ENCODE results near the gene ANO4.

Gene ANO4

GRCh38 chr12:101050631-101051030 is 256.1 kb downstream of the ANO4 start:
- Histone ChIP-seq H3K27me3 (ENCODE audit: insufficient read depth, low read depth) (no peaks in the 10 kb centered on the region), H3K27ac (no peak overlapping the region)
- no peak for TF ChIP-seq CTCF (conservative IDR thresholded peaks at IDR 0.05; ENCODE audit: low read depth, low read length)

GRCh38 chr12:101051151-101051550 is 256.6 kb downstream of the ANO4 start:
- no peaks in the 10 kb centered on the region for H3K36me3 ChIP-seq (ENCODE audit: insufficient read depth)
- H3K4me1 ChIP-seq (ENCODE audit: low read depth, poor library complexity, severe bottlenecking): no peaks in the 10 kb centered on the region
- H4K20me1 ChIP-seq (ENCODE audit: insufficient read depth): no peaks in the 10 kb centered on the region
- H3K27ac ChIP-seq: no peak overlapping the region
- no peak overlapping the region for H3K9ac ChIP-seq
- H3K27me3 ChIP-seq (ENCODE audit: insufficient read depth, low read depth): no peaks in the 10 kb centered on the region
- no peak overlapping the region for H2AFZ ChIP-seq (ENCODE audit: low read depth)
- H3K4me3 ChIP-seq (IDR thresholded peaks at IDR 0.05; ENCODE audit: insufficient read depth, low read depth, low read length): no peak overlapping the region
- no peak for TF ChIP-seq CTCF (conservative IDR thresholded peaks at IDR 0.05; ENCODE audit: low read depth, low read length)
- H3K79me2 ChIP-seq (ENCODE audit: insufficient read depth, low read depth): no peaks in the 10 kb centered on the region
- H3K4me2 ChIP-seq: no peak overlapping the region

More at GRCh38 chr12:101050631-101051030, 256.1 kb downstream of the ANO4 start:
- Histone ChIP-seq H3K4me2 (no peak overlapping the region), H3K4me1 (ENCODE audit: low read depth, poor library complexity, severe bottlenecking) (no peaks in the 10 kb centered on the region), H3K36me3 (ENCODE audit: insufficient read depth) (no peaks in the 10 kb centered on the region), H3K9ac (no peak overlapping the region), H3K79me2 (ENCODE audit: insufficient read depth, low read depth) (no peaks in the 10 kb centered on the region), H3K4me3 (IDR thresholded peaks at IDR 0.05; ENCODE audit: insufficient read depth, low read depth, low read length) (no peak overlapping the region), H2AFZ (ENCODE audit: low read depth) (no peak overlapping the region), H4K20me1 (ENCODE audit: insufficient read depth) (no peaks in the 10 kb centered on the region)

- no peaks in the 10 kb centered on the region for H3K36me3 ChIP-seq (ENCODE audit: insufficient read depth)
- no peak overlapping the region for H3K4me3 ChIP-seq (IDR thresholded peaks at IDR 0.05; ENCODE audit: insufficient read depth, low read depth, low read length)
- no peak overlapping the region for H3K27ac ChIP-seq
- H2AFZ ChIP-seq (ENCODE audit: low read depth): no peak overlapping the region
- H3K4me2 ChIP-seq: no peak overlapping the region
- H3K27me3 ChIP-seq (ENCODE audit: insufficient read depth, low read depth): no peaks in the 10 kb centered on the region
- H3K9ac ChIP-seq: no peak overlapping the region
- no peaks in the 10 kb centered on the region for H3K4me1 ChIP-seq (ENCODE audit: low read depth, poor library complexity, severe bottlenecking)
- no peaks in the 10 kb centered on the region for H3K79me2 ChIP-seq (ENCODE audit: insufficient read depth, low read depth)
- H4K20me1 ChIP-seq (ENCODE audit: insufficient read depth): no peaks in the 10 kb centered on the region
- TF ChIP-seq CTCF (conservative IDR thresholded peaks at IDR 0.05; ENCODE audit: low read depth, low read length): no peak
Measured at GRCh38 chr12:101051901-101052550, 257.4 kb downstream of the ANO4 start.

- no peaks in the 10 kb centered on the region for H3K79me2 ChIP-seq (ENCODE audit: insufficient read depth, low read depth)
- no peak overlapping the region for H3K27ac ChIP-seq
- no peaks in the 10 kb centered on the region for H4K20me1 ChIP-seq (ENCODE audit: insufficient read depth)
- TF ChIP-seq CTCF (conservative IDR thresholded peaks at IDR 0.05; ENCODE audit: low read depth, low read length): no peak
- H3K4me1 ChIP-seq (ENCODE audit: low read depth, poor library complexity, severe bottlenecking): no peaks in the 10 kb centered on the region
- H3K9ac ChIP-seq: no peak overlapping the region
- no peak overlapping the region for H3K4me3 ChIP-seq (IDR thresholded peaks at IDR 0.05; ENCODE audit: insufficient read depth, low read depth, low read length)
- no peaks in the 10 kb centered on the region for H3K36me3 ChIP-seq (ENCODE audit: insufficient read depth)
- H3K27me3 ChIP-seq (ENCODE audit: insufficient read depth, low read depth): no peaks in the 10 kb centered on the region
- no peak overlapping the region for H2AFZ ChIP-seq (ENCODE audit: low read depth)
- H3K4me2 ChIP-seq: no peak overlapping the region
Measured at GRCh38 chr12:101053203-101053602, 258.6 kb downstream of the ANO4 start.
